ENCODE data around the gene RAVER2. TPM values are rescaled to one million over a fixed set of nuclear protein-coding genes. Genes with fewer than 3 reads are reported as not detected.

RAVER2 gene, protein sequence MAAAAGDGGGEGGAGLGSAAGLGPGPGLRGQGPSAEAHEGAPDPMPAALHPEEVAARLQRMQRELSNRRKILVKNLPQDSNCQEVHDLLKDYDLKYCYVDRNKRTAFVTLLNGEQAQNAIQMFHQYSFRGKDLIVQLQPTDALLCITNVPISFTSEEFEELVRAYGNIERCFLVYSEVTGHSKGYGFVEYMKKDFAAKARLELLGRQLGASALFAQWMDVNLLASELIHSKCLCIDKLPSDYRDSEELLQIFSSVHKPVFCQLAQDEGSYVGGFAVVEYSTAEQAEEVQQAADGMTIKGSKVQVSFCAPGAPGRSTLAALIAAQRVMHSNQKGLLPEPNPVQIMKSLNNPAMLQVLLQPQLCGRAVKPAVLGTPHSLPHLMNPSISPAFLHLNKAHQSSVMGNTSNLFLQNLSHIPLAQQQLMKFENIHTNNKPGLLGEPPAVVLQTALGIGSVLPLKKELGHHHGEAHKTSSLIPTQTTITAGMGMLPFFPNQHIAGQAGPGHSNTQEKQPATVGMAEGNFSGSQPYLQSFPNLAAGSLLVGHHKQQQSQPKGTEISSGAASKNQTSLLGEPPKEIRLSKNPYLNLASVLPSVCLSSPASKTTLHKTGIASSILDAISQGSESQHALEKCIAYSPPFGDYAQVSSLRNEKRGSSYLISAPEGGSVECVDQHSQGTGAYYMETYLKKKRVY
- total RNA-seq (2021): 13.3 and 13.6 TPM in 2 replicates
- long read RNA-seq, full-length matches to known transcripts: 2 of 8 reads
- long read RNA-seq, partial matches to known transcripts: 3 of 8 reads
- long read RNA-seq, other reads (novel, unspliced or antisense): 3 of 8 reads

DNA sequence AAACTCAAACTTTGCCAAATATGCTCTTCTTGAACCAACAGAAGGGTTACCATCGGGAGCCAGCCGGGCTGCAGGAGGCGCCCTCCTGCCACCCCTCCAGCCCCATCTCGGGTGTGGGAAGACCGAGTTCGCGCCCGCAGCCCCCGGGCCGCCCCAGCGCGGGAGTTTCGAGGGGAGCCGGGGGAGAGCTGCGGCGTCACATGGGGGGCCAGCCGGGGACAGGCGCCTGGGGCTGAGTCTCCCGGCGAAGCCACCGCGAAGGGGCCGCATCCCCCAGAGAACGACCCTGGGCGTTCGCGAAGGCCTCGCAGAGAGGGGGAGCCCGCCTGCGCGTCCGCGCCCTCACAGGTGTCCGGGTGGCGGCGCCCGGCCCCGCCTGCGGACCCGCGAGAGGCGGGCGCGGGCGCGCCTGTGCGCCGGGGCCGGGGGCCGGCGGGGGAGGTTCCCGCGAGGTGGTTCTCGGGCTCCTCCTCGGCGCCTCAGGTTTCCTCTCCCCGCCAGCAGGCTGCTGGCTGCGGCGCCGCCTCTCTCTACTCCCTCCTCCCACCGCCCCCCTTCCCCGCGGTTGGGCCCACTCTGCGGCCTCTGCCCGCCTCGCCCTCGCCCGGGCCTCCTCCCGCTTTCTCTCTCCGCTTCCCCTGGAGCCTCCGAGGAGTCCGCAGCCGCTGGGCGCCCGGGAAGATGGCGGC, at the start of gene RAVER2:
Gene RAVER2, plus strand, starts transcription at position 584 of the 689 bp plus-strand sequence. Its CDS starts 98 bp downstream, at position 682.
- peaks cover 15 to 20% of the 10 kb centered on the region in 2 experiments for H3K4me1 Mint-ChIP-seq
- H3K27ac ChIP-seq (ENCODE audit: insufficient read length, low read depth, low read length): no peak within 1 kb of the TSS

More for the DNA sequence above, at the start of gene RAVER2:
- TF ChIP-seq, protein P1, sequence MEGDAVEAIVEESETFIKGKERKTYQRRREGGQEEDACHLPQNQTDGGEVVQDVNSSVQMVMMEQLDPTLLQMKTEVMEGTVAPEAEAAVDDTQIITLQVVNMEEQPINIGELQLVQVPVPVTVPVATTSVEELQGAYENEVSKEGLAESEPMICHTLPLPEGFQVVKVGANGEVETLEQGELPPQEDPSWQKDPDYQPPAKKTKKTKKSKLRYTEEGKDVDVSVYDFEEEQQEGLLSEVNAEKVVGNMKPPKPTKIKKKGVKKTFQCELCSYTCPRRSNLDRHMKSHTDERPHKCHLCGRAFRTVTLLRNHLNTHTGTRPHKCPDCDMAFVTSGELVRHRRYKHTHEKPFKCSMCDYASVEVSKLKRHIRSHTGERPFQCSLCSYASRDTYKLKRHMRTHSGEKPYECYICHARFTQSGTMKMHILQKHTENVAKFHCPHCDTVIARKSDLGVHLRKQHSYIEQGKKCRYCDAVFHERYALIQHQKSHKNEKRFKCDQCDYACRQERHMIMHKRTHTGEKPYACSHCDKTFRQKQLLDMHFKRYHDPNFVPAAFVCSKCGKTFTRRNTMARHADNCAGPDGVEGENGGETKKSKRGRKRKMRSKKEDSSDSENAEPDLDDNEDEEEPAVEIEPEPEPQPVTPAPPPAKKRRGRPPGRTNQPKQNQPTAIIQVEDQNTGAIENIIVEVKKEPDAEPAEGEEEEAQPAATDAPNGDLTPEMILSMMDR (conservative IDR thresholded peaks at IDR 0.05): peak; percentile 68
- peak within 1 kb of the TSS; percentile 60 for H3K4me2 ChIP-seq (ENCODE audit: insufficient read depth, insufficient read length, low read length)
- peaks cover 2% of the 10 kb centered on the region; the same call in 1 of the 2 replicates for H3K4me1 ChIP-seq (ENCODE audit: insufficient read depth, low read length)
- Mint-ChIP-seq H3K27me3 (ENCODE audit: low read depth) (peaks cover 27% of the 10 kb centered on the region), H3K36me3 (ENCODE audit: insufficient read depth in 1 of 3, low read depth in 3 of 3) (no peaks in the 10 kb centered on the region), H3K9me3 (no peaks in the 10 kb centered on the region), H3K27ac (peak within 1 kb of the TSS in 1 of 3 experiments; percentile 92; a peak in 3 of 7 replicates), H3K4me3 (peak within 1 kb of the TSS; percentile 84 to 91)
- H4K91ac ChIP-seq (ENCODE audit: insufficient read length, low read depth, low read length): no peak within 1 kb of the TSS
- H2AK5ac ChIP-seq (ENCODE audit: insufficient read length, low read length): no peak within 1 kb of the TSS
- H3T11ph ChIP-seq (ENCODE audit: low read length): no peak within 1 kb of the TSS
- H4K20me1 ChIP-seq (ENCODE audit: control insufficient read depth, insufficient read depth, insufficient read length): no peaks in the 10 kb centered on the region
- WGBS (ENCODE audit: extremely low coverage, insufficient read length, low lambda C conversion rate): no CpG with 5 or more reads among the region's 76 CpGs
- H4K5ac ChIP-seq (ENCODE audit: insufficient read length, low read depth, low read length): peak within 1 kb of the TSS; percentile 68
- peak; percentile 78 for DNase-seq
- no peak within 1 kb of the TSS for H2BK5ac ChIP-seq (ENCODE audit: insufficient read length, low read length)
- H3K18ac ChIP-seq (ENCODE audit: insufficient read length, low read depth, low read length): peak within 1 kb of the TSS; percentile 88
- no peaks in the 10 kb centered on the region for H3K9me3 ChIP-seq (ENCODE audit: control insufficient read depth, low read depth, low read length)
- no peak within 1 kb of the TSS for H3K23ac ChIP-seq (ENCODE audit: insufficient read length, low read depth, low read length)
- no peaks in the 10 kb centered on the region for H3K79me1 ChIP-seq (ENCODE audit: insufficient read depth, low read depth, low read length, poor library complexity, severe bottlenecking)
- no peak within 1 kb of the TSS for H2BK12ac ChIP-seq (ENCODE audit: insufficient read length, low read depth, low read length)
- peak within 1 kb of the TSS; percentile 69 for H2BK120ac ChIP-seq (ENCODE audit: low read depth, low read length, poor library complexity, severe bottlenecking)
- H3K14ac ChIP-seq (ENCODE audit: insufficient read depth, low read length): peak within 1 kb of the TSS; percentile 84
- H2BK20ac ChIP-seq (ENCODE audit: low read depth, low read length, poor library complexity, severe bottlenecking): no peak within 1 kb of the TSS
- H3K4ac ChIP-seq (ENCODE audit: low read depth, low read length): no peak within 1 kb of the TSS
- H3K79me2 ChIP-seq (ENCODE audit: insufficient read depth, low read length): no peaks in the 10 kb centered on the region; the same call in 1 of the 2 replicates
- H3K9ac ChIP-seq (ENCODE audit: extremely low read depth, insufficient read length, low read length): peak within 1 kb of the TSS; percentile 66
- H2AFZ ChIP-seq (ENCODE audit: low read length): no peak within 1 kb of the TSS
- no peak within 1 kb of the TSS for H3K56ac ChIP-seq (ENCODE audit: insufficient read length, low read depth, low read length)
- H3K27me3 ChIP-seq (ENCODE audit: insufficient read depth, low read length): no peaks in the 10 kb centered on the region
- H3K23me2 ChIP-seq (ENCODE audit: insufficient read length, low read depth, low read length, poor library complexity, severe bottlenecking): peaks cover 7% of the 10 kb centered on the region
- no peak within 1 kb of the TSS for H2BK15ac ChIP-seq (ENCODE audit: low read depth, low read length)
- no peak within 1 kb of the TSS for H4K8ac ChIP-seq (replicated peaks; ENCODE audit: insufficient read length, low read depth, low read length)

Data from H9 (cell line).